PC-9 (cell line): ENCODE measurements around the gene ACTR3C.

Experiments
- EZH2 ChIP-seq: fragments of 200-600 bp; sonication (generic); IDR thresholded peaks from 2 replicates; pipeline ENCODE4 v1.8.0; 2017; ENCODE audit warnings: antibody characterized with exemption, low read depth
- TF ChIP-seq, protein P1 (sequence below): fragments of 200-600 bp; sonication (generic); conservative IDR thresholded peaks from 2 replicates; pipeline ENCODE4 v1.6.1; 2017; ENCODE audit warnings: mixed run types, antibody characterized with exemption, mild to moderate bottlenecking, moderate library complexity

DNA sequence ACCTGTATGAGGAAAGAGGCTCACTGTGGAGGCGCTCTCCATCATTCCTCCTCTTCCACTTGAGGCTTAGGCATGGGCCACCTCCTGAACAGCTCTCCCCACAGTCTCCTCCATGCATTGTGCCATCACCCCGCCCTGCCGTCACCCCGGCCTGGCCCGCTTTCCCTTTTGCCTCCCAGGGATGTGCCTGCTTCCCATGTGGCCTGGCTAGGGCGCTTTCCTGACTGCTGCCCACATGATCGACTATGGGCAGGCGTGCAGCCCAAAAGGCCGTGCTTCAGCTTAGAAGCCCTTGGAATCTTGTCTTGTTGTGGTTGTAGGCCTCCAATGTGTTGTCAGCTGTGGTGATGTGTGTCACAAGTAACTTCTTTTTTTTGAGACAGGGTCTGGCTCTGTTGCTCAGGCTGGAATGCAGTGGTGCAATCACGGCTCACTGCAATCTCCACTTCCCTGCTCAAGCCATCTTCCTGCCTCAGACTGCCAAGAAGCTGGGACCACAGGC is 1.8 kb upstream of the ACTR3C start:
- TF ChIP-seq EZH2: no peak
- TF ChIP-seq, protein P1, sequence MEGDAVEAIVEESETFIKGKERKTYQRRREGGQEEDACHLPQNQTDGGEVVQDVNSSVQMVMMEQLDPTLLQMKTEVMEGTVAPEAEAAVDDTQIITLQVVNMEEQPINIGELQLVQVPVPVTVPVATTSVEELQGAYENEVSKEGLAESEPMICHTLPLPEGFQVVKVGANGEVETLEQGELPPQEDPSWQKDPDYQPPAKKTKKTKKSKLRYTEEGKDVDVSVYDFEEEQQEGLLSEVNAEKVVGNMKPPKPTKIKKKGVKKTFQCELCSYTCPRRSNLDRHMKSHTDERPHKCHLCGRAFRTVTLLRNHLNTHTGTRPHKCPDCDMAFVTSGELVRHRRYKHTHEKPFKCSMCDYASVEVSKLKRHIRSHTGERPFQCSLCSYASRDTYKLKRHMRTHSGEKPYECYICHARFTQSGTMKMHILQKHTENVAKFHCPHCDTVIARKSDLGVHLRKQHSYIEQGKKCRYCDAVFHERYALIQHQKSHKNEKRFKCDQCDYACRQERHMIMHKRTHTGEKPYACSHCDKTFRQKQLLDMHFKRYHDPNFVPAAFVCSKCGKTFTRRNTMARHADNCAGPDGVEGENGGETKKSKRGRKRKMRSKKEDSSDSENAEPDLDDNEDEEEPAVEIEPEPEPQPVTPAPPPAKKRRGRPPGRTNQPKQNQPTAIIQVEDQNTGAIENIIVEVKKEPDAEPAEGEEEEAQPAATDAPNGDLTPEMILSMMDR: no peak
